Loucy (cell line): ENCODE data around the gene CTAGE4.
"Not testable (repeated sequence)": the region's sequence is repeated elsewhere in the genome, so short reads cannot be mapped to it uniquely, and the experiment has no call there.

Experiments
- H2AFZ ChIP-seq: fragments of 200-600 bp; sonication (generic); 2 replicates; pipeline ENCODE4 v1.6.0; 2016; ENCODE audit warnings: antibody characterized with exemption, mild to moderate bottlenecking, low read length, moderate library complexity
- H3F3A ChIP-seq: fragments of 200-600 bp; 2 replicates; pipeline ENCODE4 v1.6.0; 2016; ENCODE audit warnings: antibody characterized with exemption, low read depth, mild to moderate bottlenecking
- H3K27me3 ChIP-seq: fragments of 200-600 bp; sonication (generic); 2 replicates; pipeline ENCODE4 v1.6.1; 2014; ENCODE audit warnings: low read length, mild to moderate bottlenecking; ENCODE audit not compliant: insufficient read depth, poor library complexity, severe bottlenecking
- H3K36me3 ChIP-seq: fragments of 200-600 bp; sonication (generic); 2 replicates; pipeline ENCODE4 v1.6.1; 2016; ENCODE audit warnings: low read length; ENCODE audit not compliant: insufficient read depth
- H3K4me1 ChIP-seq: fragments of 200-600 bp; sonication (generic); 2 replicates; pipeline ENCODE4 v1.5.1; 2014; ENCODE audit warnings: low read length, mild to moderate bottlenecking; ENCODE audit not compliant: insufficient read depth, poor library complexity, severe bottlenecking
- H3K4me2 ChIP-seq: fragments of 200-600 bp; sonication (generic); 2 replicates; pipeline ENCODE4 v1.6.0; 2014; ENCODE audit warnings: antibody characterized with exemption, low read length, low read depth, mild to moderate bottlenecking; ENCODE audit not compliant: poor library complexity, severe bottlenecking
- H3K4me3 ChIP-seq: fragments of 200-600 bp; sonication (generic); 2 replicates; pipeline ENCODE4 v1.5.1; 2014; ENCODE audit warnings: low read length, mild to moderate bottlenecking, mixed read lengths; ENCODE audit not compliant: poor library complexity, severe bottlenecking
- H3K79me2 ChIP-seq: fragments of 200-600 bp; sonication (generic); 2 replicates; pipeline ENCODE4 v1.6.1; 2014; ENCODE audit warnings: low read length; ENCODE audit not compliant: insufficient read depth
- H3K9ac ChIP-seq: fragments of 200-600 bp; sonication (generic); 2 replicates; pipeline ENCODE4 v1.6.0; 2014; ENCODE audit warnings: mild to moderate bottlenecking, low read depth, low read length, moderate library complexity; ENCODE audit not compliant: poor library complexity, severe bottlenecking
- H3K9me2 ChIP-seq: fragments of 200-600 bp; sonication (generic); replicated peaks from 2 replicates; pipeline ENCODE4 v1.6.1; 2016; ENCODE audit warnings: low read depth, low read length, mixed read lengths
- H3K9me3 ChIP-seq: fragments of 200-600 bp; sonication (generic); 2 replicates; pipeline ENCODE4 v1.6.1; 2014; ENCODE audit warnings: mild to moderate bottlenecking, antibody characterized with exemption, low read length, low read depth; ENCODE audit not compliant: insufficient read depth
- H4K20me1 ChIP-seq: fragments of 200-600 bp; sonication (generic); 2 replicates; pipeline ENCODE4 v1.6.0; 2014; ENCODE audit warnings: antibody characterized with exemption, low read length, mild to moderate bottlenecking; ENCODE audit not compliant: insufficient read depth, poor library complexity, severe bottlenecking

Gene CTAGE4

DNA sequence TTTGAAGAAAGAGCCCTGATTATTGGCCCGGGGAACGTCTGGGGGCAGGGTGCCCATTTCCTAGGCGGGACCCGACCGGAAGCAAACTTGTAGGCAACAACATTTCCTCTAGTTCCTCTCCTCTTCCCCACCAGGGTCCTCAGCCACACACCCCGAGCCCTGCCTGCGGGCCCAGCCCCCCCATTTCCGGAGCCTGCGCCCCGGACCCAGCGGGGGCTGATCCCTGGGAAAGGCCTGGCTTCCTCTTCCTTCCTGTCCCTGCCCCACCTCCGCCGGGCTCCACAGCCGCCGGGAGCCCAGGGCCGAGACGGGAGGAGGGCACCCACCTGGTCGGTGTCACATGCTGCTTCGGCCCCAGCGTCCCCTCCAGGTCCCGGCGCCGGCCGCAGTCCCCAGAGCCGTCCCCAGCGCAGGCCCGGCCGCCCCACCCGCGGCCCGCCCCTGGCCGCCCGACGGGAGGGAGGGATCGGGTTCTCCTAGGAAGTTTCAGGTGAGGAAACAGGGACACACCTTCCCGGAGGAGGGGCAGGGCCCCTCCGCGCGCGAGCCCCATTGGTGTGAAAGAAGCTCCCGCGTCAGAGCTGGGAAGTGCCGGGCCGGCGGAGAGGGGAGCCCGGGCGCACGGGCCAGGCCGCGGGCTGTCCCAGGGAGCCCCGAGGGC is 12.1 kb downstream of the CTAGE4 start, which contains the start of gene ARHGEF35:
ARHGEF35 (minus strand) TSS at position 622 of the 661 bp plus-strand sequence. CDS start 7,450 bp downstream, outside the sequence.
- not testable (repeated sequence) for H2AFZ ChIP-seq, H3K79me2 ChIP-seq, H3K4me2 ChIP-seq, H4K20me1 ChIP-seq, H3K9me3 ChIP-seq, H3K4me3 ChIP-seq, H3F3A ChIP-seq, H3K4me1 ChIP-seq, H3K36me3 ChIP-seq, H3K9me2 ChIP-seq, H3K27me3 ChIP-seq, H3K9ac ChIP-seq

DNA sequence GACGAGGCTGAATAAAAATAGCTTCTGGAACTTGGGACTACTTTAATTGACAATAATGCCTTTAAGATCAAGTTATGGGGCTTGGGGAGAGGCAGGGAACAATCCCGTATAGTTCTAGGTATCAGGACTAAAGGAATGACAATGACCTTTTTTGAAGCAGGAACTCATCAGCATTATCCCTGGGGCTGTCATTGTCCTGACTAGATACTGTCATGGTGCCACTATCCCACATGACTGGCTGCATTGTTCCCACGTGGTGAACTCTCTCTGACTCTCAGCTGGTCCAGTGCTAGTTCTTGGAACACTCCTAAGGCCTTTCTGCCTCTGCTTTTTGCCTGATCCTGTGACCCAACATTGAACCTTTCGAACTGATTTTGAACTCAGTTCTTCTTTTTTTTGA is 15.7 kb downstream of the CTAGE4 start:
- H3K36me3 ChIP-seq, H4K20me1 ChIP-seq, H3K4me3 ChIP-seq, H3K4me1 ChIP-seq, H3K79me2 ChIP-seq, H3K9ac ChIP-seq, H3K9me2 ChIP-seq, H2AFZ ChIP-seq, H3K9me3 ChIP-seq, H3F3A ChIP-seq, H3K27me3 ChIP-seq, H3K4me2 ChIP-seq: not testable (repeated sequence)

DNA sequence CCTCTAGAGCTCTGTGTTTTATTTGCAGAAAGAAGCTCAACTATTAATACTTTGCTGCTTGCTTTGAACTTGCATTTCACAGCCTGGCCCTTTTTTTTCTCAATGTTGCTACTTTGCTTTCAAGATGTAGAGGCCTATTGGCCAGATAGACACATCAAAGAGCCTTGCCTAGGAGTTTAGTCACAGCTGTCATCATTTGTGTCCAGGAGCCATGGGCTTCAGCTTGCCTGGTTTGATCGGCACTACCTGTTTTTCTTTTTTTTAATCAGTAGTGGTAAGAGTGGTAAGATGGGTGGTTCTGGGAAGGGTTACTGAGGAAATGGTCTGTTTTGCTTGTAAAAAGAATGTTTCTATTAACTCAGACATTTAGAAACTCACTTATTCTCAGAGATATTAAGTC is 18.7 kb downstream of the CTAGE4 start:
- not testable (repeated sequence) for H3K9ac ChIP-seq, H3F3A ChIP-seq, H4K20me1 ChIP-seq, H3K36me3 ChIP-seq, H3K9me2 ChIP-seq, H3K4me3 ChIP-seq, H3K4me2 ChIP-seq, H3K79me2 ChIP-seq, H2AFZ ChIP-seq, H3K9me3 ChIP-seq, H3K27me3 ChIP-seq, H3K4me1 ChIP-seq

DNA sequence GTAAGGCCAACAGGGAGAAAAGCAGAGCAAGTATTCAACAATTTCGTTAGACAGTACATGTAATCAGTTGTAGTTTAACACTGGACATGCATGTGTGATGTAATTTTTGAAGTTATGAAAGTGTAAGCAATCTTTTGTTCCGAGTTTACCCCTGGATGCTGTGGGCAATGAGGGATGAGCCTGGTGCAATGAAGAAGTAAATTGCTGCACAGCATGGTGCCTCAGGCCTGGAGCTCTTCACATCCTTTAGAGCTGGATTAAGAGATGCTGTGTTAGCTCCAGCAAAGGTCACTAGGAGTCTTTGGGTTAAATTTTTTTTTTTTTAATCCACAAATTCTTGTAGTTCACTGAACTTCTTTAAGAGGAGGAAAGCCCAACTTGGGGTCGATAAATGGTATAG is 19.8 kb downstream of the CTAGE4 start:
- H3K36me3 ChIP-seq, H3K9me2 ChIP-seq, H2AFZ ChIP-seq, H3K4me2 ChIP-seq, H3K4me3 ChIP-seq, H3K4me1 ChIP-seq, H3K79me2 ChIP-seq, H3K9ac ChIP-seq, H4K20me1 ChIP-seq, H3K9me3 ChIP-seq, H3K27me3 ChIP-seq, H3F3A ChIP-seq: not testable (repeated sequence)

DNA sequence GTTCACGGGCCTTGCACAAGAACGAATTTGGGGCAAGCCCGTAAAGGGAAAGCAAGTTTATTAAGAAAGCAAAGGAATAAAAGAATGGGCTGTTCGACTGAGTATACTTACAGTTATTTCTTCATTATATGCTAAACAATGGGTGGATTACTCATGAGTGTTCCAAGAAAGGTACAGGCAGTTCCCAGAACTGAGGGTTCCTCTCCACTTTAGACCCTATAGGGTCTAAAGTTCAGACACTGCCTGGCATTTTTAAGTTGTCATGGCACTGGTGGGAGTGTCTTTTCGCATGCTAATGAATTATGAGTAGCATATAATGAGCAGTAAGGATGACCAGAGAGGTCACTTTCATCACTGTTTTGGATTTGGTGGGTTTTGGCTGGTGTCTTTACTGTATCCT is 22.0 kb downstream of the CTAGE4 start:
- H4K20me1 ChIP-seq, H3K9ac ChIP-seq, H3K9me3 ChIP-seq, H3K4me3 ChIP-seq, H3K36me3 ChIP-seq, H3K9me2 ChIP-seq, H3K4me1 ChIP-seq, H3K4me2 ChIP-seq, H2AFZ ChIP-seq, H3F3A ChIP-seq, H3K27me3 ChIP-seq, H3K79me2 ChIP-seq: not testable (repeated sequence)

DNA sequence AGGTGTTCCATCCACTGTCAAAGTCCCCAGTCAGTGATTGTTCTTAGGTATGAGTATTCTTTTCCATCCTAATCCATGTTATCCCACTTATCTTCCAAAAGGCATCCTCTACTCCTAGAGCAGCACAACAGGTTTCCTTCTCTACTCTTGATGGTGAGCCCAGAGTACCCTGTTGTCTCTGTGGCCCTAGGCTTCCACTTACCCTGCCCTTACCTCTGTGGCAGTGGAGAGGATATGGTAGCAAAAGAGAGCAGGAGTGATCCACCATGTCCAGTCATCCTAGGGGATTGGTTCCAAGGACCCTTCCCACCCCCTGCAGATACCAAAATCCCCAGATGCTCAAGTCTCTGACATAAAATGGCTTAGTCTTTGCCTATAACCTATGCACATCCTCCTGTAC is 33.9 kb downstream of the CTAGE4 start:
- H3F3A ChIP-seq, H3K9me2 ChIP-seq, H3K9ac ChIP-seq, H3K9me3 ChIP-seq, H3K27me3 ChIP-seq, H2AFZ ChIP-seq, H3K4me1 ChIP-seq, H3K4me2 ChIP-seq, H3K79me2 ChIP-seq, H3K36me3 ChIP-seq, H3K4me3 ChIP-seq, H4K20me1 ChIP-seq: not testable (repeated sequence)

DNA sequence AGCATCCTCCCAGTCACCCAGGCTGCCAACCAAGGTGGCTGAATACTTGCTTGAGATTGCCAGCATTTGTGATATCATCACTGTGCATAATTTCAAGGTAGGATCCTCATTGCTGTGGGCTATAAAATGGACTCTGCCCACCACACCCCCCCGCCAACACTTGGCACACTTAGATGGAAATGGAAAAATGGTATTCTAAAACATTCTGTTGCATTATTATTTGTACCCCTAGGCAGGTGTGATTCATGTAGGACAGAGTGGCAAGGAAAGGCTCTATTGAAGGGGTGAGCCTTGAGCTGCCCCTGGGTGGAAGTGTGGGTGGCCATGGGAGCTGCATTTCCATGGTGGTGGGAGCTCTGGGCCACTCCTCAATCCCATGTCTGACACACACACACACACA is 35.3 kb downstream of the CTAGE4 start:
- not testable (repeated sequence) for H3K9ac ChIP-seq, H3K4me1 ChIP-seq, H3K36me3 ChIP-seq, H3K4me3 ChIP-seq, H3K9me2 ChIP-seq, H3K27me3 ChIP-seq, H4K20me1 ChIP-seq, H3K79me2 ChIP-seq, H2AFZ ChIP-seq, H3F3A ChIP-seq, H3K9me3 ChIP-seq, H3K4me2 ChIP-seq
